Measurements from ENCODE around the gene ATP13A5.
A peak's percentile ranks its signal among the peaks of the same experiment; 100 is the strongest.

The ATP13A5 gene

DNA sequence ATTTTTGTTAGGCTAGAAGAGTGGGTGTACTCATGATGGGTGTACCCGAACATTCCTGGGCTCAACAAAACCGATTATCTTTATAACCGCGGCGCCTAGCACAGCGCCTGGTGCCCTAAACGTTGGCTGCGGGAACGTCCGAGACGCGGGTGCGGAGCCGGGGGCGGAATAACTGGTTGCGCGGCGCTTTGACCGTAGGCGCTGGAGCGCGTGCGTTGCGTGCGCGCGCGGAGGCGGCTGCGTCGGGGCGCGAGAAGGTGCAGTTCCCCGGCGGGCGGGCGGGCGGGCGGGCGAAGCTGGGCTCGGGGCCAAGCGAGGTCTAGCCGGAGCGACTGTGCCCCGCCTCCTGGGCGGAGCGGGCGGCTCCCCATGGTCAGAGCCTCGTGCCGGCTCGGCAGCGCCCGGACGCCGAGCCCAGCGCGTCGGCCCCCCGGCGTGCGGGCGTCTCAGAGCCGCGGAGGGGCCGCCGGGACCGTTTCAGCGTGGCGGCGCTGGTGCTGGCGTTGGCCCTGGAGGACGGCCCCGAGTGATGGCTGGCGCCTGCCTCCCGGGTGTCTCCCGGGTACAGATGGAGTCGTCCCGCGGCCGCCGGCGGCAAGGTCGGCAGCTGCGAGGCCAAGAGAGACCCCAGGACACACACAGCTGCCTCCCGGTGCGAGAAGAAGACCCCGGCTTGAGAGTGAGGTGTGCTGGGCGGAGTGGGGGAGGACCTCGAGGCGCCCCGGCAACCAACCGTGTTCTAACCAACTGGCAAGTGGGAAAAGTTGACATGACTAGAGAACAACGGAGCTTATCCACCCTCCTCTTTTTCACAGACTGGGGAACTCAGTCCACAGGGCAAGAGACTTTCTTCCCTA lies 137.5 kb downstream of the ATP13A5 start, which contains the start of gene PLAAT1:
TSS of gene PLAAT1 (plus strand) at position 373 of the 857 bp plus-strand sequence. CDS start 14,429 bp downstream, outside the sequence.
- WGBS (ENCODE audit: insufficient coverage): under 1% methylated on average over 72 of the region's 93 CpGs
- no peak within 1 kb of the TSS for H3K27ac ChIP-seq (ENCODE audit: insufficient read depth in 1 of 2, low read depth in 1 of 2, low read length in 2 of 2, poor library complexity in 1 of 2, severe bottlenecking in 2 of 2)
- H3K4me3 ChIP-seq (ENCODE audit: control insufficient read depth in 1 of 7, extremely low read depth in 1 of 7, insufficient read depth in 4 of 7, low read depth in 2 of 7, low read length in 6 of 7): peak within 1 kb of the TSS; percentile 1 to 79 (median 55)
- peaks cover 8 to 22% (median 18%) of the 10 kb centered on the region in 5 experiments for H3K27me3 ChIP-seq (replicated peaks in 2 of 5; ENCODE audit: control insufficient read depth in 4 of 5, insufficient read depth in 5 of 5, low read length in 4 of 5)
- H3K36me3 ChIP-seq (ENCODE audit: control insufficient read depth in 4 of 4, insufficient read depth in 4 of 4, low read length in 3 of 4): no peaks in the 10 kb centered on the region
- peak; percentile 52 to 72 (median 66) for DNase-seq
- H3K4me1 ChIP-seq (ENCODE audit: control extremely low read depth in 1 of 4, control insufficient read depth in 4 of 4, insufficient read depth in 4 of 4, low read length in 3 of 4): peaks cover 0 to 9% (median 7%) of the 10 kb centered on the region in 4 experiments
- H3K9me3 ChIP-seq (ENCODE audit: control extremely low read depth in 1 of 5, control insufficient read depth in 4 of 5, insufficient read depth in 2 of 5, low read depth in 1 of 5, low read length in 4 of 5): no peaks in the 10 kb centered on the region
- CTCF ChIA-PET: no interaction called here
- POLR2A ChIA-PET: no interaction called here

DNA sequence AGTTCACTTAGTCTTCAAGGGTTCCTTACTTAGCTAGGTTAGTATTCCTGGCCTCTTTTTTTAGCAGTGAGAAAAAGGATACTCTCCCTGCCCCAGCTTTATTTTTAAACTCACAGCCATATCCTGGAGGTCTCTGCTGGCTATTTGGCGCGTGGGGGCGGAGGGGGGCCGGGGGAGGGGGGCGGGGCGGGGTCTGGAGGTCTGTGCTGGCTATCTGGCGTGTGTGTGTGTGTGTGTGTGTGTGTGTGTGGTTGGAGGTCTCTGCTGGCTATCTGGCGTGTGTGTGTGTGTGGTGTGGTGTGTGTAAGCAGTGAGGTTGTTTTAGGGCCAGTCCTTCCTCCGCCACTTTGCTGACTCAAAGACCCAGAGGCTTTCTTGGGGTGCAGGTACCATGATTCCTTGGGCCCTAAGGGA lies 138.1 kb downstream of the ATP13A5 start:
- Histone ChIP-seq H3K4me1 (ENCODE audit: control extremely low read depth in 1 of 4, control insufficient read depth in 4 of 4, insufficient read depth in 4 of 4, low read length in 3 of 4) (peaks cover 0 to 9% (median 7%) of the 10 kb centered on the region in 4 experiments), H3K36me3 (ENCODE audit: control insufficient read depth in 4 of 4, insufficient read depth in 4 of 4, low read length in 3 of 4) (no peaks in the 10 kb centered on the region), H3K27ac (ENCODE audit: insufficient read depth in 1 of 2, low read depth in 1 of 2, low read length in 2 of 2, poor library complexity in 1 of 2, severe bottlenecking in 2 of 2) (no peak overlapping the region), H3K9me3 (ENCODE audit: control extremely low read depth in 1 of 5, control insufficient read depth in 4 of 5, insufficient read depth in 2 of 5, low read depth in 1 of 5, low read length in 4 of 5) (no peaks in the 10 kb centered on the region), H3K27me3 (replicated peaks in 2 of 5; ENCODE audit: control insufficient read depth in 4 of 5, insufficient read depth in 5 of 5, low read length in 4 of 5) (peaks cover 8 to 22% (median 18%) of the 10 kb centered on the region in 5 experiments), H3K4me3 (ENCODE audit: control insufficient read depth in 1 of 7, extremely low read depth in 1 of 7, insufficient read depth in 4 of 7, low read depth in 2 of 7, low read length in 6 of 7) (peak overlapping the region in 6 of 7 experiments; percentile 12 to 79 (median 59))
- POLR2A ChIA-PET: interaction anchor here (0.5 kb wide), 1 partner anchor 231 kb away, joined by 3 read pairs; no protein-coding TSS in a partner anchor
- peak; percentile 11 to 61 (median 49) for DNase-seq
- CTCF ChIA-PET: no interaction called here
- 0% methylated on average over 2 of the region's 9 CpGs for WGBS (ENCODE audit: insufficient coverage)

DNA sequence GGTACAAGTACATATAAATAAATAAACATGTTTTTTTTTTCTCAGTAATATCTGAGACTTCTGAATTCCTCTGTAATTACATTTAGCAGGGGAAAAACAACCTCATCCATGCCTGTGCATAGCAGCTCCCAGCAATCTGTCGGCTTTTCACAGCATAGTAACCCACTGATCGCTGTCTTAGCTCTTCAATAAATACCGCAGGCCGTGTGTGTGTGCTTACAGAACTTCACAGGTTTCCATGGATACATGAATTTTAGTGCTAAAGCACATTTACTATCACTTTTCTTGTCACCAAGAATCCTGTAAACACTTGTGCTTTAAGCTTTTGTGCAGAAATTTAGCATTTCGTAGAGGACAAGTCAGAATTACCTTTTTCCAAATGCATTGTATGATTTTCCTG lies 141.5 kb downstream of the ATP13A5 start:
- CTCF ChIA-PET: no interaction called here
- Histone ChIP-seq H3K27ac (ENCODE audit: insufficient read depth in 1 of 2, low read depth in 1 of 2, low read length in 2 of 2, poor library complexity in 1 of 2, severe bottlenecking in 2 of 2) (no peak overlapping the region), H3K27me3 (replicated peaks in 2 of 5; ENCODE audit: control insufficient read depth in 4 of 5, insufficient read depth in 5 of 5, low read length in 4 of 5) (peaks cover 7 to 14% (median 8%) of the 10 kb centered on the region in 5 experiments), H3K4me1 (ENCODE audit: control extremely low read depth in 1 of 4, control insufficient read depth in 4 of 4, insufficient read depth in 4 of 4, low read length in 3 of 4) (peaks cover 0 to 9% (median 7%) of the 10 kb centered on the region in 4 experiments), H3K4me3 (ENCODE audit: control insufficient read depth in 1 of 7, extremely low read depth in 1 of 7, insufficient read depth in 4 of 7, low read depth in 2 of 7, low read length in 6 of 7) (no peak overlapping the region), H3K9me3 (ENCODE audit: control extremely low read depth in 1 of 5, control insufficient read depth in 4 of 5, insufficient read depth in 2 of 5, low read depth in 1 of 5, low read length in 4 of 5) (no peaks in the 10 kb centered on the region), H3K36me3 (ENCODE audit: control insufficient read depth in 4 of 4, insufficient read depth in 4 of 4, low read length in 3 of 4) (no peaks in the 10 kb centered on the region)
- WGBS (ENCODE audit: insufficient coverage): 90% methylated on average over 5 of the region's 5 CpGs
- POLR2A ChIA-PET: no interaction called here
- DNase-seq: no peak

DNA sequence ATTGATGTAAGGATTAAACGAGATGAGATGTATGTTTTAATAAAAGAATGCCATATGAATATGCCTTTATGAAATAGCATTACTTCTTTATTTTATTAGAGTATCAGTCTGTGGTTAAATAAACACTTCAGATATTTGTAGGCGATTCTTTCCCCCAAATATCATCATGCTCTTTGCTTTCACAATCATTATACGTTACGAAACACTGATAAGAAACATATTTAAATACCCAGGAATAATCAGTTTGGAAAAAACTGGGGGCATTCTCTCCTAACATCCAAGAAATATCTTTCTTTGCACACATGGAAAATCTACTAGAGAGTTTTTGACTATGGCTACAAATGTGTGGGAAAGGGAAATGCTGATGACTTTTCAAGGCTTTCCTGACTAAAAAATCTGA lies 142.0 kb downstream of the ATP13A5 start:
- no CpG with 5 or more reads among the region's 4 CpGs for WGBS (ENCODE audit: insufficient coverage)
- ChIA-PET POLR2A (no interaction called here), CTCF (no interaction called here)

DNA sequence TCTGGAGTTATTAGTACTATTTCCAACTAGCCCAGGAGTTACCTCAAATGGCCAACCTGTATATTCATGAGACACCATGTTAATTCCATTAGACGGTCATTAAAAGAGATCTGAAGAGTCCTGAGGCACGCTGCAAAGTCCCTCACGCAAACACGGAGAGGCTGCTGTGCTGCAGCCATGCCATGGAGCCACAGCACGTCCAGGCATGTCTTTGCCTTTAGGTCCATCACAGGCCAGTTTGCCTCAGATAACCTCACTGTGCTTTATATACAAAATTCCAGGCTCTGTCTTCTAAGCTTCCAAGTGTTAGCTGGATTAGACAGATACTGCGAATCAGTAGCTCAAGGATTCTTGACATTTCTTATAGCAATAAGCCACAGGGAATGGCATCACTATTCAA lies 147.4 kb downstream of the ATP13A5 start:
- Histone ChIP-seq H3K4me1 (ENCODE audit: control extremely low read depth in 1 of 4, control insufficient read depth in 4 of 4, insufficient read depth in 4 of 4, low read length in 3 of 4) (no peaks in the 10 kb centered on the region), H3K9me3 (ENCODE audit: control extremely low read depth in 1 of 5, control insufficient read depth in 4 of 5, insufficient read depth in 2 of 5, low read depth in 1 of 5, low read length in 4 of 5) (no peaks in the 10 kb centered on the region), H3K27ac (ENCODE audit: insufficient read depth in 1 of 2, low read depth in 1 of 2, low read length in 2 of 2, poor library complexity in 1 of 2, severe bottlenecking in 2 of 2) (no peak overlapping the region), H3K36me3 (ENCODE audit: control insufficient read depth in 4 of 4, insufficient read depth in 4 of 4, low read length in 3 of 4) (no peaks in the 10 kb centered on the region), H3K4me3 (ENCODE audit: control insufficient read depth in 1 of 7, extremely low read depth in 1 of 7, insufficient read depth in 4 of 7, low read depth in 2 of 7, low read length in 6 of 7) (no peak overlapping the region), H3K27me3 (replicated peaks in 2 of 5; ENCODE audit: control insufficient read depth in 4 of 5, insufficient read depth in 5 of 5, low read length in 4 of 5) (no peaks in the 10 kb centered on the region)
- no peak for DNase-seq
- 95% methylated on average over 5 of the region's 6 CpGs for WGBS (ENCODE audit: insufficient coverage)
- POLR2A ChIA-PET: no interaction called here
- CTCF ChIA-PET: no interaction called here

More for the DNA sequence above, 142.0 kb downstream of the ATP13A5 start:
- peaks cover 0 to 9% (median 7%) of the 10 kb centered on the region in 4 experiments for H3K4me1 ChIP-seq (ENCODE audit: control extremely low read depth in 1 of 4, control insufficient read depth in 4 of 4, insufficient read depth in 4 of 4, low read length in 3 of 4)
- DNase-seq: no peak
- H3K9me3 ChIP-seq (ENCODE audit: control extremely low read depth in 1 of 5, control insufficient read depth in 4 of 5, insufficient read depth in 2 of 5, low read depth in 1 of 5, low read length in 4 of 5): no peaks in the 10 kb centered on the region
- H3K4me3 ChIP-seq (ENCODE audit: control insufficient read depth in 1 of 7, extremely low read depth in 1 of 7, insufficient read depth in 4 of 7, low read depth in 2 of 7, low read length in 6 of 7): no peak overlapping the region
- no peaks in the 10 kb centered on the region for H3K36me3 ChIP-seq (ENCODE audit: control insufficient read depth in 4 of 4, insufficient read depth in 4 of 4, low read length in 3 of 4)
- H3K27ac ChIP-seq (ENCODE audit: insufficient read depth in 1 of 2, low read depth in 1 of 2, low read length in 2 of 2, poor library complexity in 1 of 2, severe bottlenecking in 2 of 2): no peak overlapping the region
- peaks cover 4 to 10% (median 7%) of the 10 kb centered on the region in 5 experiments for H3K27me3 ChIP-seq (replicated peaks in 2 of 5; ENCODE audit: control insufficient read depth in 4 of 5, insufficient read depth in 5 of 5, low read length in 4 of 5)

DNA sequence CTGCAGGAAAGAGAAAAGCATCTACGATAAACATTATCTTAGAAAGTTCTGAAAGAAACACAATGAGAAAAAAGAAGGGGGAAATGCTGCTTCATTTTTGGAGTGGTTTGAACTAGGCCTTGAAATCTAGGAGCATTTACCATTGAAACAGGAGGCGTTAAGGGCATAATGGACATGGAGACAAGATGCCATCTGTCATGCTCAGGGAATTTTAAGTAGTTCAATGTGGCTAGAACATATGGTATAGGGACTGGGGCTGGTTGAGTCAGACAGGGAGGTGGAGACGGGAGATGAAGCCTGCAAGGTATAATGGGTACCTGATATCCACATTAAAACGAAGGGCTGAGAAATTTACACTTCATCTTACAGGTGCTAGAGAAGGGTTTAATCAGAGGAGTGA lies 147.9 kb downstream of the ATP13A5 start:
- no peak overlapping the region for H3K27ac ChIP-seq (ENCODE audit: insufficient read depth in 1 of 2, low read depth in 1 of 2, low read length in 2 of 2, poor library complexity in 1 of 2, severe bottlenecking in 2 of 2)
- no peaks in the 10 kb centered on the region for H3K27me3 ChIP-seq (replicated peaks in 2 of 5; ENCODE audit: control insufficient read depth in 4 of 5, insufficient read depth in 5 of 5, low read length in 4 of 5)
- POLR2A ChIA-PET: no interaction called here
- no peaks in the 10 kb centered on the region for H3K9me3 ChIP-seq (ENCODE audit: control extremely low read depth in 1 of 5, control insufficient read depth in 4 of 5, insufficient read depth in 2 of 5, low read depth in 1 of 5, low read length in 4 of 5)
- H3K4me3 ChIP-seq (ENCODE audit: control insufficient read depth in 1 of 7, extremely low read depth in 1 of 7, insufficient read depth in 4 of 7, low read depth in 2 of 7, low read length in 6 of 7): no peak overlapping the region
- no peaks in the 10 kb centered on the region for H3K36me3 ChIP-seq (ENCODE audit: control insufficient read depth in 4 of 4, insufficient read depth in 4 of 4, low read length in 3 of 4)
- CTCF ChIA-PET: no interaction called here
- DNase-seq: no peak
- no peaks in the 10 kb centered on the region for H3K4me1 ChIP-seq (ENCODE audit: control extremely low read depth in 1 of 4, control insufficient read depth in 4 of 4, insufficient read depth in 4 of 4, low read length in 3 of 4)
- 100% methylated on average over 3 of the region's 4 CpGs for WGBS (ENCODE audit: insufficient coverage)

DNA sequence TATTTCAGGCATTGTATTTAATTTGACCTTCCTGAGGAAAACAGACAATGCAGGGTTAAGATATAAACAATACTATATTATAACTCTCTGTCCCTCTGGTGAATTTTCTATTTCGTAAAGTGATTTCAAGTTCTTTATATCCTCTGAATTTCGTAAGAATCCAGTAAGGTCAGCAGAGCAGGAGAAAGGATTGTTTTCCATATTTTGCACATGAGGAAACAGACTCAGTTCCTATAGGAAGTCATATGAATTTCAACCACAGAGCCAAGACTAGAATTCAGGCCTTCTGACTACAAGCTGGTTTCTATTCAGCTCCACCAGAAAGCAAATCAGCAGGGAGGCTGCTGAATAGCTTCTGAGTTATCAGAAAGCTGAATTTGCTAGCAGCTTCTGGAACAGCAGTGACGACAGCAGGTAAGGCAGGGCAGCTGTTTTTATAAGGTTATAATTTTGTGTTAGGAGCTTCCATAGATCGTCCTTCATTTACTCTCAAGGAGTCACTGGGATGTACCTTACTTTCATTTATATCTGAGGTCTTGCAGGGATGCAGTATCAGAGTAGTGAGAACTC lies 148.6 kb downstream of the ATP13A5 start:
- H3K27ac ChIP-seq (ENCODE audit: insufficient read depth in 1 of 2, low read depth in 1 of 2, low read length in 2 of 2, poor library complexity in 1 of 2, severe bottlenecking in 2 of 2): no peak overlapping the region
- no peaks in the 10 kb centered on the region for H3K27me3 ChIP-seq (replicated peaks in 2 of 5; ENCODE audit: control insufficient read depth in 4 of 5, insufficient read depth in 5 of 5, low read length in 4 of 5)
- ChIA-PET CTCF (no interaction called here), POLR2A (no interaction called here)
- no peaks in the 10 kb centered on the region for H3K36me3 ChIP-seq (ENCODE audit: control insufficient read depth in 4 of 4, insufficient read depth in 4 of 4, low read length in 3 of 4)
- no peaks in the 10 kb centered on the region for H3K9me3 ChIP-seq (ENCODE audit: control extremely low read depth in 1 of 5, control insufficient read depth in 4 of 5, insufficient read depth in 2 of 5, low read depth in 1 of 5, low read length in 4 of 5)
- no peak for DNase-seq
- 100% methylated on average over 2 of the region's 4 CpGs for WGBS (ENCODE audit: insufficient coverage)
- H3K4me1 ChIP-seq (ENCODE audit: control extremely low read depth in 1 of 4, control insufficient read depth in 4 of 4, insufficient read depth in 4 of 4, low read length in 3 of 4): no peaks in the 10 kb centered on the region
- H3K4me3 ChIP-seq (ENCODE audit: control insufficient read depth in 1 of 7, extremely low read depth in 1 of 7, insufficient read depth in 4 of 7, low read depth in 2 of 7, low read length in 6 of 7): no peak overlapping the region

All from common myeloid progenitor, CD34-positive (primary cell).